Astrocyte of the spinal cord (primary cell): ENCODE results near the gene PPM1M.

Experiments used
- DNase-seq: peaks from one replicate; pipeline ENCODE4 v3.0.0; 2011; ENCODE audit warnings: low read depth, low spot score
- H3K4me3 ChIP-seq: 2 replicates; pipeline ENCODE4 v1.5.1; 2011; ENCODE audit warnings: low read depth, mild to moderate bottlenecking, low read length, moderate library complexity
- in situ Hi-C: cut with HindIII; loops from 2 replicates; pipeline ENCODE4 v1.10.0; 2017; ENCODE audit warnings: low sequenced_read_pairs
- TF ChIP-seq, protein P1 (sequence below): IDR thresholded peaks from 2 replicates; pipeline ENCODE4 v1.5.1; 2012; ENCODE audit warnings: low read depth, mild to moderate bottlenecking, low read length, inconsistent platforms

Gene PPM1M

DNA sequence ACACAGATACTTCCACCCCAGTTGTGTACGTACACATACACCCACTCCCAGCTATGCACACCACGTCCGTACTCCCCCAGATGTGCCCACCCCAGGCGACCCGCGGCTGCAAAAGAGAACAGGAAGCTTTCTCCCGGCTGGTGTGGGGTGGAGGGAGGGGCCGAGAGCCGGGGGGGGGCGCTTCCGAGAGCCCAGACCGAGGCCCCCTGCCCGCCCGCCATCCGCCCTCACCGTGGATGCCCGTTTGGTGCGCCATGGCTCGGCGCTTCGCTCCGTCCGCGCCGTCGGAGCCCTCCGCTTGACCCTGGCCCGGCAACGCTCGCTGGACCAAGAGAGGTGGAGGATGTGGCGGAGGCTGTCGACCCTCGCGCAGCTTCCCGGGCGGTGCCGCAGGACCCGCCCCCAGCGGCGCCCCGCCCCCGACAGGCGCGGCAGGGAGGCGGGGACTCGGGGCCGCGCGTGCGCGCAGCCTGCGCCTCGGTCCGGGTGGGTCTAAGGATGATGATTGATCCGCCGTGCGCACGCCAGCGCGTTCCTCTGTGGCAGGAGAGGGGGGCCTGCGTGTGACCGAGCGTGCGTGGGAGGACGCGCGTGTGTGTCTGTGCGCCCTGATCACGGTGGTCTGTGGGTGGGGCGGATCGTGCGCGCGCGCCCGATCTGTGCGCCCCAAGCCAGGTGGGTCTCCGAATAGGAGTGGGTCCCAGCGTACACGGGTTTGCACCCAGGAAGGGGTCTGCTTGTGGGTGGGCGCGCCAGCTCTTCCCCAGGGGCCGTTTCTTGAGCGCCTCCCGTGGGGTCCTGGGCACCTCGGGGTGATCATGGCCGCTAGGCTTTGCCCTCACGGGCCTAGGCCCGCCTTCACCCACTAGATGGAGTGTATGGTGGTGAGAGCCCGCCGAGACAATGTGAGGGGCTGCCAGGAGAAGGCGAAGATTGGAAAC is 6.5 kb upstream of the PPM1M start, which contains the start of gene TWF2:
Gene TWF2 (minus strand): TSS at position 398 of the 941 bp plus-strand sequence. CDS start 142 bp downstream, at position 256.
- in situ Hi-C loops, result no loop called here
- H3K4me3 ChIP-seq, result peak within 1 kb of the TSS; percentile 90
- TF ChIP-seq, protein P1, sequence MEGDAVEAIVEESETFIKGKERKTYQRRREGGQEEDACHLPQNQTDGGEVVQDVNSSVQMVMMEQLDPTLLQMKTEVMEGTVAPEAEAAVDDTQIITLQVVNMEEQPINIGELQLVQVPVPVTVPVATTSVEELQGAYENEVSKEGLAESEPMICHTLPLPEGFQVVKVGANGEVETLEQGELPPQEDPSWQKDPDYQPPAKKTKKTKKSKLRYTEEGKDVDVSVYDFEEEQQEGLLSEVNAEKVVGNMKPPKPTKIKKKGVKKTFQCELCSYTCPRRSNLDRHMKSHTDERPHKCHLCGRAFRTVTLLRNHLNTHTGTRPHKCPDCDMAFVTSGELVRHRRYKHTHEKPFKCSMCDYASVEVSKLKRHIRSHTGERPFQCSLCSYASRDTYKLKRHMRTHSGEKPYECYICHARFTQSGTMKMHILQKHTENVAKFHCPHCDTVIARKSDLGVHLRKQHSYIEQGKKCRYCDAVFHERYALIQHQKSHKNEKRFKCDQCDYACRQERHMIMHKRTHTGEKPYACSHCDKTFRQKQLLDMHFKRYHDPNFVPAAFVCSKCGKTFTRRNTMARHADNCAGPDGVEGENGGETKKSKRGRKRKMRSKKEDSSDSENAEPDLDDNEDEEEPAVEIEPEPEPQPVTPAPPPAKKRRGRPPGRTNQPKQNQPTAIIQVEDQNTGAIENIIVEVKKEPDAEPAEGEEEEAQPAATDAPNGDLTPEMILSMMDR, result peak; percentile 54
- peak; percentile 76 for DNase-seq

DNA sequence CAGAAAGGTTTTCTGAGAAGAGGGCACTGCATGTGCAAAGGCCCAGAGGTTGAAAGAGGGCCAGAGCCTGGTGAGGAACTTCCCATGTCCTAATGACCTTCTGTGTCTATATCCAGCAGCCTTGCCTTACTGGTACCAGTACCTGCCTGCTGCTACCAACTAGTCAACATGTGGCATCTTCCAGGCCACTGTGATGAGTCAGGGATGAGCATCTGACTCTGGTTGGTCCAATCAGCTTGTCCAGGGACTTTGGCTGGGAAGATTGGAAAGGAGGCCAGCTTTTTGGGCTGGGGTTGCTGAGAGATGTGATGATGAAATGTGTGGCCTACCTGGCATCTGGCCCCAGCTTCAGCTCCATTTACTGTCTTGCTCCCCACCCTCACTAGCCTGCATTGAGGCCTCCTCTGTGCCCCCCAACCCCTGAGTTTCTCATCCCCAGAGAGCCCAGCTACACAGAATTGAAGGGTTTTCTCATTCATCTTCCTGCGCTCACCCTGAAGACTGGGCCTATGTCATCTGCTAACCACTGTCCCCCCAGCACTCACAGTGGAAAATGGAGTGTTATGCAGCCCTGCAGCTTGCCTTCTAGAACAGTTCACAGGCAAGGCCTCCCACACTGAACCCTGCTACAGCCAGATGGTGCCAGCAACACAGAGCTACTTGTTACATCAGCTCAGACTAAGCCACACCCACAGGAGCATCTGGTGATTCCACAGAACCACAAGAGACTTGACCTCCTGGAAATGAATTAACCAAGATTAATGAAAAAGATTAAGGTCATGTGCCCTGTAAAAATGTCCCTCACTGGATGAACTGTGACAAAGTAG is 5.3 kb upstream of the PPM1M start:
- peak overlapping the region; percentile 90 for H3K4me3 ChIP-seq
- TF ChIP-seq, protein P1, result peak; percentile 18
- peak; percentile 85 for DNase-seq
- in situ Hi-C loops, result no loop called here

DNA sequence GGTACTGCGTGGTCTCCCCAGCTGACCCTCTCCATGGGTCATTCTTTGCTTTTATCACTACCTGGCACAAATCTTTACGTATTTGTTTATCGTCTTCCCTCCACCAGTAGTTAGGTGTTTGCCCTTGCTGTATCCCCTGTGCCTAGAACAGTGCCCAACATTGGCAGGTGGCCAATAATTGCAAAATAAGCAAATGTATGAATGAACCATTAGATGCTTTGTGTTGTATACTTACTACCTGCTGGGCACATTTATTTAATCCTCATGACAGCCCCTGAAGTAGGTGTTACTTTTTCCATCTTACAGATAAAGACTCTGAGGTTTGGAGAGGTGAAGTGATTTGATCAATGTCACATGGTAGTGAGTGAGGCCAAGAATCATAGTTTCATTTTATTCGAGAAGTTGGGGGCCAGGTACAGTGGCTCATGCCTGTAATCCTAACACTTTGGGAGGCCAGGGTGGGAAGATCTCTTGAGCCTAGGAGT is 4.6 kb upstream of the PPM1M start:
- in situ Hi-C loops, result no loop called here
- DNase-seq, result no peak
- TF ChIP-seq, protein P1, result no peak
- no peak overlapping the region for H3K4me3 ChIP-seq

DNA sequence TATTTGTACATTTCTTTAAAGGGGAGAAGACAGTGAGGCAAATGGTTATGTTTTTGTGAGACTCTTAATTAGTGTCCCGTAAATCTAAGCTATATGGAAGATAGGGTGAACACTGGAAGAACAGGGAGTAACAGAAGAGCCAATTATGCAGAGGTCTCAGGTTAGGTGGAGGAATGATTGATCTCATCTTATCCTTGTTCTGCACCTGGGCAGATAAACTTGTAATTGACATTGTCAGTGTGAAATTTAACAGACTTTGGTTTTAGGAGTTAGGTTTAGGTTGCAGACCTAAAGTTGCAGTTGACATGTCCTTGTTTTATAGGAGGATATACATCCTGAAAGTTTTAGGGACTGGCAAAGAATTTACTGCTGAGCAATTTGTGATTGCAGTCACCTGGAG is 3.5 kb upstream of the PPM1M start:
- H3K4me3 ChIP-seq, result no peak overlapping the region
- DNase-seq, result no peak
- in situ Hi-C loops, result no loop called here
- TF ChIP-seq, protein P1, result no peak

DNA sequence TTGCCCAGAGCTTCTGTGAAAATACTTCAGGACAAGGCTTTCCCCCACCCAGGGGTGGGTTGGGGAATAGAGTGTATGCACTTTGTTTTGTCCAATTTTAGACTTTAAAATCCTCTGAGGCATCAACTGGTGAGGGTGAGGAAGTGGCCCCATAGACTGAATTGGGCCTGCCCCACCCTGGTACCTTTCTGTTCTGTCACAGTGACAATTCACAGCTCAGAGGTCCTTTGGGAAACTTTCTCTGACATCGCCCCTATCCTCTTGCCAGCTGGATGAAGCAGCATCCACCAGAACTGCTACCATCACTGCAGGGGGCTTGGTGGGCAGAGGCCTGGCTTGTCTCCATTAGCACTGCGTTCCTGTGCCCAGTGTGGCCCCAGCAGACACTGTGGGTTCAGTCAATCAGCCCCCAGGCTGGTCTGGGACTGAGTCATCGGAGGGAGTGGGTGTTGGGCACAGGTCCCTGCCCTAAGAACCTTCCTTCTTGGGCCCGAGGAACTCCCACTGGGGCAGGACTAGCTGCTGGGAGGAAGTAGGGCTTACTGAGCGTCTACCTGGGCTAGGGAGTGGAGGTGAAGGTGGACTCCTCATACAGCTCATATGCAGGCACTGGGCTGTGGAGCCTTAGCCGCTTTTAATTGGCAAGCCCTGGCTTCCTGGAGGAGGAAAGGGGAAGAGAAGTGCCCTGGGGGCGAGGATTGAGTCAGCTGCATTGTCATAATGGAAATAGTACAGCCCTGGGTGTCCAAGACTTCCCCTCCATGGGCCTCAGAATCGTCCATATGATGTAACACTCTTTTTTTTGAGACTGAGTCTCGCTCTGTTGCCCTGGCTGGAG is 1.5 kb upstream of the PPM1M start:
- in situ Hi-C loops, result no loop called here
- TF ChIP-seq, protein P1, result no peak
- no peak for DNase-seq
- no peak overlapping the region for H3K4me3 ChIP-seq

DNA sequence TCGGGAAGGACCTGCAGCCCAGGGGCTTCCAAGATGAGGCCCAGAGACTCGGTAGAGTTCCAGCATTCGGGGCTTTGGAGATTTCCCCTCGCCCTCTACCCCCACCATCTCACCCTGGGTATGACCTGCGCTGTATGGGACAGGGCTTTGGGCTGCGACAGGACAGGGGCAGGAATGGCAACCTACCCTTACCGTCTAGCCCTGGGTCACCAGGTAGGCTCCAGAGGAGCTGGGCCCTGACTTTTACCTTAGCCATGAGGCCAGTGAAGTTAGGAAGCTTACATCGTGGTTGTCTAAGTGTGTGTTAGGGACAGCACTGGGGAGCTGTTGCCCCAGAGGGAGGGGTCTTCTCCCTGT is 683 bp downstream of the PPM1M start:
- TF ChIP-seq, protein P1, result no peak
- in situ Hi-C loops, result no loop called here
- peak overlapping the region; percentile 49 for H3K4me3 ChIP-seq
- DNase-seq, result no peak
